GM19239 (cell line): ENCODE results near the gene PDLIM3.
"Not testable (repeated sequence)": the region's sequence is repeated elsewhere in the genome, so short reads cannot be mapped to it uniquely, and the experiment has no call there.

Experiments used
- DNase-seq: peaks from one replicate; pipeline ENCODE4 v3.0.0; 2011; ENCODE audit warnings: low spot score; ENCODE audit not compliant: insufficient read length
- FAIRE-seq: peaks from 2 replicates; lab custom pipeline; 2011; peaks lifted over from hg19 to GRCh38; lab: Jason Lieb, UNC

PDLIM3 gene

GRCh38 chr4:185524888-185525863 is 10.1 kb downstream of the PDLIM3 start:
- DNase-seq (no peak), FAIRE-seq (no peak)

- FAIRE-seq (no peak), DNase-seq (no peak)
Observed at GRCh38 chr4:185523862-185524261, 11.4 kb downstream of the PDLIM3 start.

- DNase-seq (no peak), FAIRE-seq (no peak)
Observed at GRCh38 chr4:185522451-185522850, 12.9 kb downstream of the PDLIM3 start.

GRCh38 chr4:185520119-185520518 is 15.2 kb downstream of the PDLIM3 start:
- DNase-seq, result no peak

GRCh38 chr4:185518494-185518893 is 16.8 kb downstream of the PDLIM3 start:
- DNase-seq (no peak), FAIRE-seq (no peak)

More at GRCh38 chr4:185520119-185520518, 15.2 kb downstream of the PDLIM3 start:
- no peak for FAIRE-seq

GRCh38 chr4:185518069-185518468 is 17.2 kb downstream of the PDLIM3 start:
- FAIRE-seq (no peak), DNase-seq (no peak)

- DNase-seq (no peak), FAIRE-seq (no peak)
Observed at GRCh38 chr4:185515248-185515647, 20.1 kb downstream of the PDLIM3 start.

- no peak for FAIRE-seq
- DNase-seq, result no peak
Observed at GRCh38 chr4:185514182-185514697, 21.1 kb downstream of the PDLIM3 start.

- FAIRE-seq (peak; percentile 11), DNase-seq (no peak)
Observed at GRCh38 chr4:185513489-185514181, 21.7 kb downstream of the PDLIM3 start.

- no peak for FAIRE-seq
- DNase-seq, result no peak
Observed at GRCh38 chr4:185512516-185512915, 22.8 kb downstream of the PDLIM3 start.

GRCh38 chr4:185511243-185511642 is 24.1 kb downstream of the PDLIM3 start:
- DNase-seq, FAIRE-seq: not testable (repeated sequence)

GRCh38 chr4:185510806-185511205 is 24.5 kb downstream of the PDLIM3 start:
- FAIRE-seq, result no peak

GRCh38 chr4:185508181-185508580 is 27.1 kb downstream of the PDLIM3 start:
- FAIRE-seq (no peak), DNase-seq (no peak)

More at GRCh38 chr4:185510806-185511205, 24.5 kb downstream of the PDLIM3 start:
- no peak for DNase-seq

GRCh38 chr4:185506422-185506821 is 28.9 kb downstream of the PDLIM3 start:
- DNase-seq (no peak), FAIRE-seq (no peak)

GRCh38 chr4:185504098-185505047 is 30.9 kb downstream of the PDLIM3 start:
- FAIRE-seq (no peak), DNase-seq (no peak)

- DNase-seq (no peak), FAIRE-seq (no peak)
Observed at GRCh38 chr4:185502386-185502785, 32.9 kb downstream of the PDLIM3 start.

GRCh38 chr4:185500576-185500975 is 34.7 kb downstream of the PDLIM3 start:
- no peak for FAIRE-seq
- no peak for DNase-seq

- DNase-seq (no peak), FAIRE-seq (no peak)
Observed at GRCh38 chr4:185500035-185500434, 35.3 kb downstream of the PDLIM3 start.

GRCh38 chr4:185488650-185489049 is 46.7 kb downstream of the PDLIM3 start:
- no peak for FAIRE-seq
- DNase-seq, result no peak

GRCh38 chr4:185481401-185481800 is 53.9 kb downstream of the PDLIM3 start:
- FAIRE-seq (no peak), DNase-seq (no peak)
